ENCODE data around the gene PARVB. TPM values are rescaled to one million over a fixed set of nuclear protein-coding genes. Genes with fewer than 3 reads are reported as not detected.
A peak's percentile ranks its signal among the peaks of the same experiment; 100 is the strongest.

Gene PARVB
- total and polyA plus RNA-seq, 12 donors: 46.7 to 201 (median 91.2) TPM

GRCh38 chr22:44146088-44146861 lies 122.2 kb downstream of the PARVB start:
- H3K9me3 ChIP-seq: no peaks in the 10 kb centered on the region
- 89 to 92% methylated on average over 33 of the region's 33 CpGs for WGBS, 2 donors
- peaks cover 0 to 22% (median 6%) of the 10 kb centered on the region in 9 donors for H3K4me1 ChIP-seq
- no peak for TF ChIP-seq CTCF (IDR thresholded peaks at IDR 0.05)
- ATAC-seq (peak in 1 of 8 donors; percentile 24), DNase-seq (no peak)
- peak overlapping the region in 4 of 10 donors; percentile 51 to 79 (median 68) for H3K27ac ChIP-seq
- intact Hi-C loops (cut with DNase I): loop anchor here in 1 of 10 donors (10.0 kb wide), 1 partner anchor 189 kb away; no protein-coding TSS in a partner anchor
- H3K36me3 ChIP-seq: peaks cover 0 to 48% (median 6%) of the 10 kb centered on the region in 9 donors
- H3K4me3 ChIP-seq: no peak overlapping the region
- H3K27me3 ChIP-seq: no peaks in the 10 kb centered on the region

GRCh38 chr22:44147008-44147645 lies 123.0 kb downstream of the PARVB start:
- no peak overlapping the region for H3K4me3 ChIP-seq
- no peaks in the 10 kb centered on the region for H3K27me3 ChIP-seq
- H3K36me3 ChIP-seq: peaks cover 0 to 49% (median 9%) of the 10 kb centered on the region in 9 donors
- ATAC-seq: no peak
- no peak for DNase-seq
- H3K27ac ChIP-seq: no peak overlapping the region
- H3K9me3 ChIP-seq: no peaks in the 10 kb centered on the region
- WGBS, 2 donors: 82 to 83% methylated on average over 12 of the region's 12 CpGs
- H3K4me1 ChIP-seq: peaks cover 0 to 22% (median 6%) of the 10 kb centered on the region in 9 donors
- intact Hi-C loops (cut with DNase I): loop anchor here in 1 of 10 donors (10.0 kb wide), 1 partner anchor 188 kb away; no protein-coding TSS in a partner anchor
- TF ChIP-seq CTCF (IDR thresholded peaks at IDR 0.05): no peak

GRCh38 chr22:44147821-44148574 lies 123.9 kb downstream of the PARVB start:
- TF ChIP-seq CTCF (IDR thresholded peaks at IDR 0.05): no peak
- DNase-seq (no peak), ATAC-seq (no peak)
- H3K9me3 ChIP-seq: no peaks in the 10 kb centered on the region
- WGBS, 2 donors: 75 to 77% methylated on average over 27 of the region's 27 CpGs
- H3K4me3 ChIP-seq: no peak overlapping the region
- H3K4me1 ChIP-seq: peaks cover 0 to 22% (median 6%) of the 10 kb centered on the region in 9 donors
- H3K27me3 ChIP-seq: no peaks in the 10 kb centered on the region
- intact Hi-C loops (cut with DNase I): loop anchor here in 1 of 10 donors (10.0 kb wide), 1 partner anchor 187 kb away; no protein-coding TSS in a partner anchor
- H3K36me3 ChIP-seq: peaks cover 0 to 51% (median 9%) of the 10 kb centered on the region in 9 donors
- H3K27ac ChIP-seq: no peak overlapping the region

GRCh38 chr22:44151676-44152075 lies 127.6 kb downstream of the PARVB start:
- no peak for TF ChIP-seq CTCF (IDR thresholded peaks at IDR 0.05)
- intact Hi-C loops (cut with DNase I): no loop called here
- Histone ChIP-seq H3K4me1 (no peaks in the 10 kb centered on the region), H3K36me3 (peaks cover 0 to 71% (median 9%) of the 10 kb centered on the region in 9 donors), H3K4me3 (no peak overlapping the region), H3K27ac (no peak overlapping the region), H3K27me3 (no peaks in the 10 kb centered on the region), H3K9me3 (no peaks in the 10 kb centered on the region)
- ATAC-seq (no peak), DNase-seq (no peak)
- 59 to 75% methylated on average over 4 of the region's 4 CpGs for WGBS, 2 donors

Measured in heart right ventricle (tissue), 16 donors.